Activated CD4-positive, alpha-beta T cell treated with anti-CD3 and anti-CD28 coated beads for 1 hour (primary cell): ENCODE results near the gene ANKRD66.
"Not testable (repeated sequence)": the region's sequence is repeated elsewhere in the genome, so short reads cannot be mapped to it uniquely, and the experiment has no call there.

ENCODE experiments used
- DNase-seq: peaks from one replicate; pipeline ENCODE4 v3.0.0-alpha.2; 2020

Gene ANKRD66

DNA sequence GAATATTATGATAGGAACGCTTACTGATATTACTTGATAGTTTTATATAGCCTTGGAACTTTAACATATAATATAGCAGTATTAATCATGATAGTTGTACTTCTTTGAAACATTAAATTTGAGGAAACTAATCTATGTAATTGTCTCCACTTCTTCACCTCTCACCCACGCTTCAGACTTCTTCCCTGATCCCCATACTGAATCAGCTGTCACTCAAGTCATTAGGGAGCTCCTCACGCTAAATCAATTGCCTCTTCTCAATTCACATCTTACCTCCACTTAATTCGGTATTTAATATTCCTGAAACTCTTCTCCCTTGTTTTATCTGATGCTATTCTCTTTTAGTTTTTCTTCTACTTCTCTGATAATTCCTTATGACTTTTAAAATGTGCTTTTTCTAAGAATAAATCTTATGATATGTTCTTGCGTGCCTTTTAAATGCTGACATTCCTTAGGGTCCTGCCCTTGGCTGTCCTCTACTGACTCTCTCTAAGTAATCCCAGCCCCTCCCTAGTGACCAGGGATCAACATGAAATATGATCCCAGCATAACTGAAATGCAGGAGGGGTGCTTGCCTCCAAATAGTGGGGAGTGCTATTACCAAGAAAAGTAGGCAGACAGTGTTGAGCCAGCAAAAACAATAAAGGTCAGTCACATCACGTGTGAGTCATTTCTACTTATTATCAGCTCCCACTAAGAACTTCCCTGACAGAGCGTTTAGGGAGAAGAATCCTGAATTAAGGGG, 9.9 kb downstream of the ANKRD66 start:
- DNase-seq = no peak

DNA sequence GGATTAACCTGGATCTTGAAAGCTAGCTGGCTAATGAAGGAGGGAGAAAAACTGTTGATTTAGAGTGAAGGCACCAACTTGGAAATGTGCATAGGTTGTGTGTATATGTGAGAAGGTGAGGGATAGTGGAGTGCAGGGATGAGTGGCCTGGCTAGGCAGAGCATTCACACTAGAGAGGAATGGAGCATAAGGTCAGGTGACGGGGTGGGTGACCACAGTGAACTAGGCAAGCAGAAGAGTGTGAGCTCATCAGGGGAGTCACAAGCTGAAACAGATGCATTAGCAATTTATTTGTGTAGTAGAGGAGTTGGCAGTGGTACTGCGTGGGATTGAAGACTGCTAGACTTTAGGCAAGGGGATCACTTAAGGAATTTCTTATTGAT, 10.5 kb downstream of the ANKRD66 start:
- no peak for DNase-seq

GRCh38 chr6:46758960-46759753, 12.4 kb downstream of the ANKRD66 start:
- no peak for DNase-seq

- DNase-seq = no peak
Measured at GRCh38 chr6:46760925-46761324, 14.2 kb downstream of the ANKRD66 start.

DNA sequence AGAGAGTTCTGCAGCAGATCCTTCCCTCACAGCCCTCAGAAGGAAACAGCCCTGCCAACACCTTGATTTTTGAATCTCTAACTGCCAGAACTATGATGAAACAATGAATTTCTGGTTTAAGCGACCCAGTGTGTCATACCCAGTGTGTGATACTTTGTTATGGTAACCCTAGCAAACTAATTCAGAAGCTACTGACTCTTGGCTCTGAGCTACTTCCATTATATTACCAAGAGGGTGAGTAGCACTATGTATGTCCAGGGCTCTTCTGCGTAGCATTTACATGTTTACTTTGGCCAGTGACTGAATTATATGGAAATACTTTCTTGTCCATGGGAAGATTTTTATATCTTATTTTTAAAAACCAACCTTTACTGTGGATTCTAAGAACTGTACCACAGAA, 16.7 kb downstream of the ANKRD66 start:
- DNase-seq = no peak

GRCh38 chr6:46764280-46764679, 17.5 kb downstream of the ANKRD66 start:
- DNase-seq = not testable (repeated sequence)

DNA sequence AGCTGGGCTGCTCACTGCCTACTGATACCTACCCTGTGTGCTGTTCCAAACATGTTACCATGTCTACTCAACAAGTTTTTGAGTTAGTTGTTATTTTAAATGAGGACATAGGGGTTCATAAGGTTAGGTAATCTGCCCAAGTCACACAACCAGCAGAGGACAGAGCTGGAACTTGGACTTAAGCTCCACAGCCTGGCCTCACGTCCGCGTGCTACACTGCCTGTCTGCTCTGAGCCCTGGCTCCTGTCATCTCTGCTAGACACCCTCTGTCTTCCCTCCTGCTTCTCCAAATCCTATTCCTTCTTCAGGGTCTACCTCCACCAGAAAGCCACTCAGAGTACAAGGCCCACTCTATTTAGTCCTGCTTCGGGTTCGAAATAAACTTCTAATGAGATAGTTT, 18.2 kb downstream of the ANKRD66 start:
- no peak for DNase-seq

- no peak for DNase-seq
Measured at GRCh38 chr6:46772016-46772415, 25.3 kb downstream of the ANKRD66 start.

DNA sequence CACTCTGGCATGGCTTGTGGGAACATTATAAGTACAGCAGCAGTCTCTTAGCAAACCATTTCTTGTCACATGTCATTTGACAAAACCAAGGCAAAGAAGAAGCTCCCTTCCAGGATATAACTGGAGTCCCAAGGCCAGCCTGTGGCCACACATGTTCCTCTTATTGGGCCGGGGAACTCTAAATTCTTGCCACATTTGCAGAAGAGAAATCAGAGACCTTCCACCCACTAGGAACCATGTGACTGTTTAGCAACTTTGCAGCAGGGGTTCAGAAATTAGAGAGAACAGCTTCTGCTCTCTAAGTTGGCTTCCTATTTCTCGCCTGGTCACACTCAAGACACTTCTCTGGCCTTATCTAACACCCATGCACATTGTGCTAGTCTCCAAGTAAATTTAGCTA, 26.0 kb downstream of the ANKRD66 start:
- no peak for DNase-seq

GRCh38 chr6:46773201-46773855, 26.6 kb downstream of the ANKRD66 start:
- no peak for DNase-seq

DNA sequence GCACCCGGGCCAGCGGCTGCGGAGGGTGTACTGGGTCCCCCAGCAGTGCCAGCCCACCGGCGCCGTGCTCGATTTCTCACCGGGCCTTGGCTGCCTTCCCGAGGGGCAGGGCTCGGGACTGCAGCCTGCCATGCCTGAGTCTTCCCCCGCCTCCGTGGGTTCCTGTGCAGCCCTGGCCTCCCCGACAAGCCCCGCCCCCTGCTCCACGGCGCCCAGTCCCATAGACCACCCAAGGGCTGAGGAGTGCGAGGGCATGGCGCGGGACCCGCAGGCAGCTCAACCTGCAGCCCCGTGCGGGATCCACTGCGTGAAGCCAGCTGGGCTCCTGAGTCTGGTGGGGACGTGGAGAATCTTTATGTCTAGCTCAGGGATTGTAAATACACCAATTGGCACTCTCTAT, 28.0 kb downstream of the ANKRD66 start:
- not testable (repeated sequence) for DNase-seq

DNA sequence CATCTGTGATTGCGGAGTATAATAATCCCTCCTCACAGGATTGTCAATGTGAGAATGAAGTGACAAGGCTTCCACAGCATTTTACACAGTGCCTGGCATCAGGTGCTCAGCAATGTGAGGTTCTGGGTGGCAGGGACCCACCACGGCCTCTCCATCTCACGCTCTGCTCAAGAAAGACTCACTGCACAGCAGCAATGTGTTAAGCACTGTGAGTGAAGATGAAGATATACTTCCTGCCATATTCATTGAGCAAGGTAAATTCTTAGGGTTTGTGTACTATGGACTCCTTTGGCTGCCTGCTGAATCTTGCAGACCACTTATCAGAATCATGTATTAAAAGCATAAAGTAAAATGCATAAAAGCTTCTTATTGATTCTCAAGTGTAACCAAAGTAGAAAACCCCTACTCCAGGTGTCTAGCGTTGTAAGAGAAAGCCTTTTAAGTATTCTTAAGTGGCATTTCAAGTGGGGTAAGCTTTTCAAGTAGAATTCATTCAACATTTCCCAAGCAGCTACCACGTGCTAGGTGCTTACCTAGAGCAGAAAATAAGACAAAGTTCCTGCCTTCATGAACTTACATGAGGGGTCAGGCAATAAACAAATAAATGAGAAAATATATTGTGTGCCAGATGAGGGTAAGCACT, 29.5 kb downstream of the ANKRD66 start:
- DNase-seq = no peak

DNA sequence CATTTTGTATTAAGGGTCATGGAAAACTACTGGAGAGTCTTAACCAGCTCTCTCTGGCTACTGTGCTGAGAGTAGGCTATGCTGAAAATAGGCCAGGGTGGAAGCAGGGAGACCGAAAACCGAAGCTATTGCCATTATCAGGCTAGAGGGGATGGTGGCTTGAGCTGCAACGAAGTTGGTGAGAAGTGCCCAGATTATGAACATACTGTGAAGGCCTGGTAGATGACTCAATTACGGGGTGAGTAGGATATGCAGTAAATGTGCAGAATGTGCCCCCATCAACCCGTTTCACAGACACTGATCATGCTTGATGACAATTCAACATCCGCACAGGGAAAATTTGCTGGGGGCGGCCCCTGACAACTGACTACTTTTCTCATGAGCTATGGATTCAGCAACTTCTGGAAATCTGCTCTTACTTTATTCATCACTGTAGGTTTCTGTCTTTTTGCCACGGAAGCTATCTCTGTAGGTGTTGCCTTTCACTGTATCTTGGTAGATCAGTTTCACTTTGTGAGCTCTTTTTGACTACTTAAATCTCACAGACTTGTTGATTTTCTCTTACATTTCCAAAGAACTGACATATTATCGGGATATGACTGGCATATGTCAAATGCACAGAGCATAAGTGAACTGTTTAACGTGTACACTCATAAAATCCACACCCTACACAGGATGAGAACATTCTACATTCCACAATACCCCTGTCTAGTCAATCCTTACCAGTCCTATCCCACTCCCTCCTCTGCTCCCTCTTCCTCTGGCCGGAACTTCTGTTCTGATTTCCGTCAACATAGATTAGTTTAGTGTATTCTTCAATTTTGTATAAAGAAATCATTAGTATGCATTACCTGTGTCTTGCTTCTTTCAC, 31.0 kb downstream of the ANKRD66 start:
- DNase-seq = no peak

GRCh38 chr6:46781478-46782378, 35.0 kb downstream of the ANKRD66 start:
- no peak for DNase-seq

GRCh38 chr6:46784535-46784934, 37.8 kb downstream of the ANKRD66 start:
- no peak for DNase-seq

DNA sequence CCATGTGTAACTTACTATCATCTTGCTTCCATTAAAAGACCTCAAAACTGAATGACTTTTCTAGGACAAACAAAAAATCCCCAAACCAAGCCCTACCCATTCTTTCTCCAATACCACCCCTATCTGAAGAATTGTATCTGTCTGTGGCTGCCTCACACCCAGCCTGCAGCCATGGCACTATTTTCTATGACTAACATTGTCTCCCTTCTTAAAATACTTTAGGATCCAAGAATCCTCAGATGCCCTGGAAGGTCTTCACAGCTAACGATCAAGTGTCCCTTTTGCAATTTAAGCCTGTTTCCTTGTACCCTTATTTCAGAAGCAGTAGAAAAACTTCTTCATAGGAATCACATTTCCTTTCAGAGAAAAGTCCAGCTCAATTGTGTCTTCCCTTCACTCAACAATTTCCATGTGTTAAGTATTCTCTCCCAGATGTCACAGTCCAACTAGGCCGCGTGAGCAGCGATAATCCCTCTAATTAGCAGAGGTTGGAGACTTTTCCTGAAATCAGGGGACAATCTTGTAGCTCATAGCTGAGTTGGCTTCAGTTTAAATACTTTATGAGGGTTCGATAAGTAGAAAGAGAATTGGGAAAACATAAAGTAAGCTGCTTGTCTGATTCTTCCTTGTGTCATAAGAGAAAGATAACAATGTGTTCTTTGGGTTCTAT, 41.3 kb downstream of the ANKRD66 start:
- DNase-seq = no peak

DNA sequence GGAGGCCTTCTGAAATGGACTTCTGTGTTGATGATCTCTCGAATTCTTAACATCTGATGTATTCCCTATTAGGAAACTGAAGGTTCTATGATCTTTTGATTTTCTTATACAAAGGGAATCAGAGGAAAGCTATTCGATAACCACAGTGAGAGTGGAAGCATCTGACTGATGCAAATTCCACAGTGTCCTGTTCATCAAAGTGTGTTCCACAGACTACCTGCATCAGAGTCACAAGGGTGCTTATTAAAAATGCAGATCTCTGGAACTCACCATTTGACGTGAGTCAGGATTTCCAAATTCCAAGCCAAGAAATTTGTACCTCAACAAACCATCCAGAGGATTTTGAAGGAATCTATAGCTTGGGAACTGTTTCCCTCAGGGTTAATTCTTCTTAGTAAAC, 42.1 kb downstream of the ANKRD66 start:
- DNase-seq = no peak

GRCh38 chr6:46789434-46790354, 43.0 kb downstream of the ANKRD66 start:
- no peak for DNase-seq

GRCh38 chr6:46790355-46790874, 43.7 kb downstream of the ANKRD66 start:
- DNase-seq = no peak
